HCT116 (cell line): ENCODE measurements around the gene TMEM247. TPM values are rescaled to one million over a fixed set of nuclear protein-coding genes. Genes with fewer than 3 reads are reported as not detected.

Experiments used
- ATAC-seq: fragments of 200-7000 bp; cut with Tn5 transposase; 2 replicates; pipeline ENCODE4 v1.9.1; 2020; ENCODE audit warnings: mild to moderate bottlenecking, moderate library complexity
- BruUV-seq: library from RNA; stranded (reverse); fragments of 400-500 nt; replicated peaks from 2 replicates; lab custom pipeline; 2021; lab: Mats Ljungman, UMichigan
- CTCF ChIA-PET: fragments of 300-600 bp; sonication (Branson Sonifier 250); formaldehyde crosslinking; loops from one replicate; lab custom pipeline; 2021; ENCODE audit warnings: antibody characterized with exemption; lab: Charles Lee
- POLR2A ChIA-PET: fragments of 300-600, 350-600 bp; sonication (Branson Sonifier 250); formaldehyde crosslinking; loops from one replicate; lab custom pipeline; 2021; ENCODE audit warnings: antibody characterized with exemption; lab: Charles Lee
- RAD21 ChIA-PET, 2 experiments: fragments of 300-600 bp; sonication (Branson Sonifier 250); formaldehyde crosslinking; loops; one replicate each; lab custom pipeline; 2023; ENCODE audit warnings: low total read pairs in 2 of 2; ENCODE audit not compliant: uncharacterized antibody in 2 of 2, unreplicated experiment in 2 of 2, low non-redundant PET in 1 of 2; lab: Charles Lee
- DNase-seq: peaks from one replicate; pipeline ENCODE4 v3.0.0-alpha.2; 2010; ENCODE audit warnings: low read depth, low spot score
- H2AFZ ChIP-seq: fragments of 200-600 bp; shearing (Covaris generic), sonication (generic); 2 replicates; pipeline ENCODE4 v1.6.1; 2017; ENCODE audit warnings: low read depth, mixed run types, mixed read lengths, antibody characterized with exemption, low read length; ENCODE audit not compliant: poor library complexity, severe bottlenecking
- H3K27ac ChIP-seq: 2 replicates; pipeline ENCODE4 v1.5.1; 2012; ENCODE audit warnings: low read depth, low read length
- H3K27me3 ChIP-seq: fragments of 200-600 bp; sonication (generic); 2 replicates; pipeline ENCODE4 v1.6.1; 2016; ENCODE audit warnings: mixed run types, low read length, mixed read lengths; ENCODE audit not compliant: insufficient read depth
- H3K36me3 ChIP-seq, 2 experiments: fragments of 200-500 bp in 1 of 2; fragments of 200-600 bp in 1 of 2; sonication (Bioruptor generic) in 1 of 2; sonication (generic) in 1 of 2; 2 replicates each; pipeline versions ENCODE4 v1.5.1 to v1.6.1; 2014 to 2016; ENCODE audit warnings: low read length in 2 of 2, inconsistent platforms in 1 of 2, mixed read lengths in 1 of 2, mixed run types in 1 of 2; ENCODE audit not compliant: insufficient read depth in 2 of 2, control insufficient read depth in 1 of 2
- H3K4me1 ChIP-seq, 2 experiments: fragments of 200-600 bp in 1 of 2; sonication (generic) in 1 of 2; 2 replicates each; pipeline versions ENCODE4 v1.5.1 to v1.6.1; 2012 to 2017; ENCODE audit warnings: low read length in 2 of 2, inconsistent platforms in 1 of 2, mild to moderate bottlenecking in 1 of 2, mixed read lengths in 1 of 2, mixed run types in 1 of 2, moderate library complexity in 1 of 2; ENCODE audit not compliant: insufficient read depth in 2 of 2, control insufficient read depth in 1 of 2
- H3K4me2 ChIP-seq: fragments of 200-600 bp; sonication (generic); 2 replicates; pipeline ENCODE4 v1.6.1; 2017; ENCODE audit warnings: mixed run types, low read length, mixed read lengths
- H3K4me3 ChIP-seq, 2 experiments: fragments of 200-600 bp in 1 of 2; sonication (generic) in 1 of 2; replicated peaks in 1 of 2; 2 replicates each; pipeline ENCODE4 v1.5.1; 2011 to 2016; ENCODE audit warnings: low read length in 2 of 2, control low read depth in 1 of 2, low read depth in 1 of 2, mild to moderate bottlenecking in 1 of 2, mixed read lengths in 1 of 2, mixed run types in 1 of 2
- H3K79me2 ChIP-seq: fragments of 200-600 bp; sonication (generic); 2 replicates; pipeline ENCODE4 v1.6.1; 2017; ENCODE audit warnings: mild to moderate bottlenecking, mixed run types, low read length, moderate library complexity, mixed read lengths; ENCODE audit not compliant: insufficient read depth
- H3K9ac ChIP-seq: fragments of 200-600 bp; sonication (generic); 2 replicates; pipeline ENCODE4 v1.6.1; 2016; ENCODE audit warnings: low read length, mixed read lengths
- H3K9me2 ChIP-seq: fragments of 200-600 bp; sonication (generic), shearing (Covaris generic); 2 replicates; pipeline ENCODE4 v1.6.1; 2017; ENCODE audit warnings: mixed run types, mild to moderate bottlenecking, moderate library complexity; ENCODE audit not compliant: insufficient read depth
- H3K9me3 ChIP-seq, 2 experiments: fragments of 200-500 bp in 1 of 2; fragments of 200-600 bp in 1 of 2; sonication (Bioruptor generic) in 1 of 2; sonication (generic) in 1 of 2; 2 replicates each; pipeline ENCODE4 v1.6.1; 2014 to 2017; ENCODE audit warnings: low read length in 2 of 2, mixed read lengths in 2 of 2, inconsistent platforms in 1 of 2, low read depth in 1 of 2, mild to moderate bottlenecking in 1 of 2, mixed run types in 1 of 2, moderate library complexity in 1 of 2; ENCODE audit not compliant: control insufficient read depth in 1 of 2, insufficient read depth in 1 of 2
- H4K20me1 ChIP-seq: fragments of 200-600 bp; sonication (generic), shearing (Covaris generic); 2 replicates; pipeline ENCODE4 v1.6.1; 2017; ENCODE audit warnings: mixed run types, mild to moderate bottlenecking, moderate library complexity; ENCODE audit not compliant: insufficient read depth
- CBX3 ChIP-seq: IDR thresholded peaks from 2 replicates; pipeline ENCODE4 v1.6.1; 2012; ENCODE audit warnings: low read depth
- CEBPB ChIP-seq: IDR thresholded peaks from 2 replicates; pipeline ENCODE4 v1.6.1; 2012; ENCODE audit warnings: low read depth
- ELF1 ChIP-seq: IDR thresholded peaks from 2 replicates; pipeline ENCODE4 v1.6.1; 2012; ENCODE audit warnings: low read depth, borderline replicate concordance
- EZH2phosphoT487 ChIP-seq: fragments of 200-600 bp; IDR thresholded peaks from 2 replicates; pipeline ENCODE4 v1.6.1; 2018; ENCODE audit warnings: antibody characterized with exemption, borderline replicate concordance
- JUND ChIP-seq: IDR thresholded peaks from 2 replicates; pipeline ENCODE4 v1.6.1; 2012
- YY1 ChIP-seq: IDR thresholded peaks from 2 replicates; pipeline ENCODE4 v1.6.1; 2011; ENCODE audit warnings: low read length, low read depth, moderate library complexity, mild to moderate bottlenecking; ENCODE audit not compliant: insufficient replicate concordance; ENCODE audit errors: extremely low read depth
- ZFX ChIP-seq: fragments of 450-650 bp; IDR thresholded peaks from 2 replicates; pipeline ENCODE4 v1.6.1; 2017
- ZNF274 ChIP-seq: fragments of 200-500 bp; sonication (Bioruptor generic); IDR thresholded peaks from 2 replicates; pipeline ENCODE4 v1.6.1; 2014; ENCODE audit warnings: mild to moderate bottlenecking, low read depth, low read length, inconsistent platforms
- intact Hi-C: fragments of 100-400 bp; cut with micrococcal nuclease; formaldehyde crosslinking; loops from 2 replicates; pipeline ENCODE4 v1.10.0; 2022
- total RNA-seq: library from RNA; stranded (reverse); gene quantifications from one replicate; pipeline ENCODE4 v1.2.1, GENCODE V29; 2021; ENCODE audit not compliant: unreplicated experiment
- TF ChIP-seq, protein P1 (sequence below): IDR thresholded peaks from 2 replicates; pipeline ENCODE4 v1.6.1; 2012; ENCODE audit warnings: low read depth

TMEM247 gene
- total RNA-seq, 1 experiment from 2014 or later: not detected

DNA sequence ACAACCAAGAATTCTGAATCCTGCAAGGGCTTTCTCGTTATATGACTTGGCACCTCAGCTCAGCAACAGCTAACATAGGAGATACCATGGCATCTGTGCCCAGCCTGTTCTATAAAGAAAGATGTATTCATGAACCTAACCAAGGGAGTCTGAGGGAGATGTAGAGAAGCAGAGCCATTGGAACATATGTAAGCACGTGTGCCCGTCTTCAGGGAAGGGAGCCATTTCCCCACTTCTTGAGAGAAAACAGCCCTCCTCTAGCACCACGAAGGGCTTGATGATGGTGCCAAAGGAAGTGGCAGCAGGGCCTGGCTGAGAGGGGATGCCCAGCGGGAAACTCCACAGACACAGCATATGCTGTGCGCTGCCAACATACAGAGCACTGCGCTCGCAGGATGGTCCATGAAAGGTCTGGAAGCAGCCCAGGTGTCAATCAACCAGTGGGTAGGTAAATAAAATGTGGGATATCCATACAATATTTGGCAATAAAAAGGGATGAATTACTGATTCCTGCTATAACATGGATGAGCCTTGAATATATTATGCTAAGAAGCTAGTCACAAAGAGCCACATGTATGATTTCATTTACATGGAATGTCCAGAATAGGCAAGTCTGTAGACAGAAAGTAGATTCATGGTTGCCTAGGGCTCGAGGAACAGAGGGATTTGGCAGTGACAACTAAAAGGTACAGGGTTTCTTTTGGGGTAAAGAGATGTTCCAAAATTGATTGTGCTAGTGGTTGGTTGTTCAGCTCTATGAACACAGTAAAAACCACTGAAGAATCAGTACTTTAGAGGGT is 16.1 kb downstream of the TMEM247 start:
- no peaks in the 10 kb centered on the region for H3K36me3 ChIP-seq
- H3K9me2 ChIP-seq: no peaks in the 10 kb centered on the region
- H3K27me3 ChIP-seq: no peaks in the 10 kb centered on the region
- RAD21 ChIA-PET: no interaction called here
- no peaks in the 10 kb centered on the region for H4K20me1 ChIP-seq
- H3K27ac ChIP-seq: no peak overlapping the region
- H3K4me2 ChIP-seq: no peak overlapping the region
- no peak overlapping the region for H2AFZ ChIP-seq
- no peaks in the 10 kb centered on the region for H3K9me3 ChIP-seq
- H3K4me3 ChIP-seq: no peak overlapping the region
- intact Hi-C loops: no loop called here
- H3K4me1 ChIP-seq: peaks cover 7 to 32% of the 10 kb centered on the region in 2 experiments; a peak in 3 of 4 replicates
- DNase-seq: no peak
- no TSS peak for BruUV-seq
- H3K79me2 ChIP-seq: no peaks in the 10 kb centered on the region
- H3K9ac ChIP-seq: no peak overlapping the region
- POLR2A ChIA-PET: no interaction called here
- CTCF ChIA-PET: no interaction called here
- no peak for ATAC-seq
- TF ChIP-seq JUND: no peak
- TF ChIP-seq ELF1: no peak
- no peak for TF ChIP-seq EZH2phosphoT487
- TF ChIP-seq, all 23 proteins: peak for 0

DNA sequence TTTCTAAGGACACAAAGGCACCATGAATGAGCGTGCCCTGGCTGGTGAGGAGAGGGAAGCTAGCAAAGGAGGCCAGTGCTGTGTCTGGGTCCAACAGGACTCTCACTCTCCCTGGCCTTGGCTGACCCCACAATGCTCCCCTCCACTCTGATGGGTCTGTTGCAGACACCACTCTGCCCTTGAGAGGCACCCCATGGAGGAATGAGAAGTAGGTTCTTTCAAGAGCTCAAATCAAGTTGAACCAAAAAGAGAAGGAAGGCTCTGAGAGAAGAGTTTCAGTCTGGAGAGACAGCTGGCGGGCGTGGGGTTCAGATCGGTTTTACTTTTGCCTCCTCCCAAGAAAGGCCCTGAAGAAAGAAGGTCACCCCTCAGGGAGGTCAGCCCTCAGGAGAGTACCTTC is 18.4 kb downstream of the TMEM247 start:
- RAD21 ChIA-PET: no interaction called here
- no peak overlapping the region for H3K27ac ChIP-seq
- H3K27me3 ChIP-seq: no peaks in the 10 kb centered on the region
- H4K20me1 ChIP-seq: no peaks in the 10 kb centered on the region
- H3K36me3 ChIP-seq: no peaks in the 10 kb centered on the region
- DNase-seq (no peak), ATAC-seq (no peak)
- H3K79me2 ChIP-seq: no peaks in the 10 kb centered on the region
- no peak for TF ChIP-seq ZFX
- TF ChIP-seq, protein P1, sequence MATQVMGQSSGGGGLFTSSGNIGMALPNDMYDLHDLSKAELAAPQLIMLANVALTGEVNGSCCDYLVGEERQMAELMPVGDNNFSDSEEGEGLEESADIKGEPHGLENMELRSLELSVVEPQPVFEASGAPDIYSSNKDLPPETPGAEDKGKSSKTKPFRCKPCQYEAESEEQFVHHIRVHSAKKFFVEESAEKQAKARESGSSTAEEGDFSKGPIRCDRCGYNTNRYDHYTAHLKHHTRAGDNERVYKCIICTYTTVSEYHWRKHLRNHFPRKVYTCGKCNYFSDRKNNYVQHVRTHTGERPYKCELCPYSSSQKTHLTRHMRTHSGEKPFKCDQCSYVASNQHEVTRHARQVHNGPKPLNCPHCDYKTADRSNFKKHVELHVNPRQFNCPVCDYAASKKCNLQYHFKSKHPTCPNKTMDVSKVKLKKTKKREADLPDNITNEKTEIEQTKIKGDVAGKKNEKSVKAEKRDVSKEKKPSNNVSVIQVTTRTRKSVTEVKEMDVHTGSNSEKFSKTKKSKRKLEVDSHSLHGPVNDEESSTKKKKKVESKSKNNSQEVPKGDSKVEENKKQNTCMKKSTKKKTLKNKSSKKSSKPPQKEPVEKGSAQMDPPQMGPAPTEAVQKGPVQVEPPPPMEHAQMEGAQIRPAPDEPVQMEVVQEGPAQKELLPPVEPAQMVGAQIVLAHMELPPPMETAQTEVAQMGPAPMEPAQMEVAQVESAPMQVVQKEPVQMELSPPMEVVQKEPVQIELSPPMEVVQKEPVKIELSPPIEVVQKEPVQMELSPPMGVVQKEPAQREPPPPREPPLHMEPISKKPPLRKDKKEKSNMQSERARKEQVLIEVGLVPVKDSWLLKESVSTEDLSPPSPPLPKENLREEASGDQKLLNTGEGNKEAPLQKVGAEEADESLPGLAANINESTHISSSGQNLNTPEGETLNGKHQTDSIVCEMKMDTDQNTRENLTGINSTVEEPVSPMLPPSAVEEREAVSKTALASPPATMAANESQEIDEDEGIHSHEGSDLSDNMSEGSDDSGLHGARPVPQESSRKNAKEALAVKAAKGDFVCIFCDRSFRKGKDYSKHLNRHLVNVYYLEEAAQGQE: no peak
- TF ChIP-seq CBX3: no peak
- no peak for TF ChIP-seq JUND
- TF ChIP-seq CEBPB: no peak
- TF ChIP-seq YY1: no peak
- no peak for TF ChIP-seq ZNF274
- CTCF ChIA-PET: no interaction called here
- BruUV-seq: no TSS peak
- intact Hi-C loops: no loop called here
- H3K9ac ChIP-seq: no peak overlapping the region
- no peak overlapping the region for H3K4me2 ChIP-seq
- H3K9me3 ChIP-seq: no peaks in the 10 kb centered on the region
- no peaks in the 10 kb centered on the region for H3K9me2 ChIP-seq
- no peak overlapping the region for H2AFZ ChIP-seq
- no peak overlapping the region for H3K4me3 ChIP-seq
- POLR2A ChIA-PET: no interaction called here
- H3K4me1 ChIP-seq: peaks cover 7 to 28% of the 10 kb centered on the region in 2 experiments; a peak in 3 of 4 replicates
